Mammary epithelial cell (primary cell): Measurements from ENCODE around the gene BRI3.

Source experiments
- CTCF ChIP-seq, 2 donors: IDR thresholded peaks in 1 of 2; conservative IDR thresholded peaks in 1 of 2; 2 replicates each; pipeline ENCODE4 v1.5.1; 2011 to 2012; ENCODE audit warnings: inconsistent platforms in 2 of 2, low read length in 2 of 2, mild to moderate bottlenecking in 2 of 2, control low read depth in 1 of 2, low read depth in 1 of 2; ENCODE audit not compliant: insufficient read depth in 1 of 2; ENCODE audit errors: extremely low read depth in 1 of 2
- EZH2 ChIP-seq: IDR thresholded peaks from 2 replicates; pipeline ENCODE4 v1.6.1; 2012; ENCODE audit warnings: low read length, inconsistent platforms, borderline replicate concordance

GRCh38 chr7:98305951-98306535, 24.6 kb downstream of the BRI3 start:
- TF ChIP-seq CTCF (conservative IDR thresholded peaks at IDR 0.05 in 1 of 2, IDR thresholded peaks at IDR 0.05 in 1 of 2; ENCODE audit: extremely low read depth in 1 of 2, insufficient read depth in 1 of 2, low read depth in 1 of 2, low read length in 2 of 2) (no peak), EZH2 (no peak)
